ENCODE measurements around the gene NLRP14. TPM values are rescaled to one million over a fixed set of nuclear protein-coding genes. Genes with fewer than 3 reads are reported as not detected.

NLRP14 gene, protein sequence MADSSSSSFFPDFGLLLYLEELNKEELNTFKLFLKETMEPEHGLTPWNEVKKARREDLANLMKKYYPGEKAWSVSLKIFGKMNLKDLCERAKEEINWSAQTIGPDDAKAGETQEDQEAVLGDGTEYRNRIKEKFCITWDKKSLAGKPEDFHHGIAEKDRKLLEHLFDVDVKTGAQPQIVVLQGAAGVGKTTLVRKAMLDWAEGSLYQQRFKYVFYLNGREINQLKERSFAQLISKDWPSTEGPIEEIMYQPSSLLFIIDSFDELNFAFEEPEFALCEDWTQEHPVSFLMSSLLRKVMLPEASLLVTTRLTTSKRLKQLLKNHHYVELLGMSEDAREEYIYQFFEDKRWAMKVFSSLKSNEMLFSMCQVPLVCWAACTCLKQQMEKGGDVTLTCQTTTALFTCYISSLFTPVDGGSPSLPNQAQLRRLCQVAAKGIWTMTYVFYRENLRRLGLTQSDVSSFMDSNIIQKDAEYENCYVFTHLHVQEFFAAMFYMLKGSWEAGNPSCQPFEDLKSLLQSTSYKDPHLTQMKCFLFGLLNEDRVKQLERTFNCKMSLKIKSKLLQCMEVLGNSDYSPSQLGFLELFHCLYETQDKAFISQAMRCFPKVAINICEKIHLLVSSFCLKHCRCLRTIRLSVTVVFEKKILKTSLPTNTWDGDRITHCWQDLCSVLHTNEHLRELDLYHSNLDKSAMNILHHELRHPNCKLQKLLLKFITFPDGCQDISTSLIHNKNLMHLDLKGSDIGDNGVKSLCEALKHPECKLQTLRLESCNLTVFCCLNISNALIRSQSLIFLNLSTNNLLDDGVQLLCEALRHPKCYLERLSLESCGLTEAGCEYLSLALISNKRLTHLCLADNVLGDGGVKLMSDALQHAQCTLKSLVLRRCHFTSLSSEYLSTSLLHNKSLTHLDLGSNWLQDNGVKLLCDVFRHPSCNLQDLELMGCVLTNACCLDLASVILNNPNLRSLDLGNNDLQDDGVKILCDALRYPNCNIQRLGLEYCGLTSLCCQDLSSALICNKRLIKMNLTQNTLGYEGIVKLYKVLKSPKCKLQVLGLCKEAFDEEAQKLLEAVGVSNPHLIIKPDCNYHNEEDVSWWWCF
- polyA plus RNA-seq (2014; cell fraction: cytosol; rRNA removed): not detected in 2 replicates
- 0.04 TPM in 1 of 2 replicates, not detected in the other for polyA plus RNA-seq (2014; cell fraction: nucleus; rRNA removed)

DNA sequence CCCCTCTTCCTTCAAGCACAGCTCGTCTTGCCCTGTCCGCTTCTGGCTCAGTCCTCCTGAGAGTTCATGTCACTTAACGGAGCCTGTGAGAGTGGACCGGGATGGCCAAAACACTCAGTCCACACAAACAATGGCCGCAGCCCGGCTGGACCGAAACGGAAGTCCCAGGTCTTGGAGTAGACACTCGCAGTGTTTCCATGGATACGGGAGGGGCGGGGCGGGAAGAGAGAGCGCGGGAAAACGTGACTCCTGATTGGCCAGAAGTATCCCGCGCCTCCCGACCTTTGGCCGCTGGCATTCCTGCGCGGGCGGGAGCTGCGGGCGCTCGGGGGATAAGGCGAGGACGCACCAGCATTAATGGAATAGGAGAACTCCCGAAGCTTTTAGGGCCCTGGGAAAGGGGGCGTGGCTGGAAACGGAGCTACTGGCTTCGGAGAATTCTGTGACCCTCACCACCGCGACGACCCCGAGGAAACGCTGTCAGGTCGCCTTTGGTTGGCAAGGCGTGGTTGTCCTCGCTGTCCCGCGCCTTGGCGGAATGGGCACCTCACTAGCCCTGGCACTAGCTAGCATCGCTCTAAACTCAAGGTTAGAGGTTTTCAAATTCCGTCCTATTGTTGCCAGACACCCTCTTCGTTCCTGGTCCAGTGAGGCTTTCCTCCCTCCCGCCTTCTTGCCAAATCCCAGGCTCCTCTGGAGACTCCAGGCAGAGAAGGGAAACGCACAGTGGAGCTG lies at the start of gene NLRP14, which contains the start of gene ZNF214:
TSS of gene NLRP14 (plus strand) at position 297 of the 735 bp plus-strand sequence. CDS start 18,108 bp downstream, outside the sequence.
TSS of gene ZNF214 (minus strand) at position 164 of the 735 bp plus-strand sequence. CDS start 17,511 bp downstream, outside the sequence.
- DNase-seq (ENCODE audit: low spot score): peak; percentile 80

DNA sequence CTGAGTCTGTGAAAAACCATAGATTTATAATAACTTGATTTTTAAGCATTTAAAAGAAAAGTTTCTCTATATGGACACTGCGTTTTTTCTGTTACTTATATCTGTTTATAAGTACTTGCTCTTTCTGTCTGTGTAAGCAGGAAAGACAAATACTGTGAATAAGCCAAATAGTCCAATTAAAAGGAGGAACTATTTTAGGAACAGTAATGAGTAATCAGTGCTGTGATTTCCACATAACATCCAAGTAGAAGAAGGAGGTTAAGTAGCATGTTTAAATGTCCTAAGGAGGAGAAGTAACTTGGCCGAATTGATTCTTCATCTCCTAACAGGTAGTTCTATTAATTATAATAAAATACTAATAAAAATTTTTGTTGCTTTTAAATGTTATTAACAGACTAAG lies 40.9 kb upstream of the NLRP14 start:
- no peak for DNase-seq (ENCODE audit: low spot score)

DNA sequence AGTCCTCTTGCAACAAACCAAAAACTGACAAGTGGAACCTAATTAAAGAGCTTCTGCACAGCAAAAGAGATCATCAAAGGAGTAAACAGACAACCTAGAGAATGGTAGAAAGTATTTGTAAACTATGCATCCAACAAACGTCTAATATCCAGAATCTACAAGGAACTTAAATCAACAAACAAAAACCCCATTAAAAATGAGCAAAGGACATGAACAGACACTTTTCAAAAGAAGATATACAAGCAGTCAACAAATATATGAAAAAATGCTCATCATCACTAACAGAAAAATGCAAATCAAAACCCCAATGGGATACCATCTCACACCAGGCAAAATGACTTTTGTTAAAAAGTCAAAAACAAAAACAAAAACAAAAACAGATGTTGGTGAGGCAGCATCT lies 33.8 kb upstream of the NLRP14 start:
- DNase-seq (ENCODE audit: low spot score): no peak

DNA sequence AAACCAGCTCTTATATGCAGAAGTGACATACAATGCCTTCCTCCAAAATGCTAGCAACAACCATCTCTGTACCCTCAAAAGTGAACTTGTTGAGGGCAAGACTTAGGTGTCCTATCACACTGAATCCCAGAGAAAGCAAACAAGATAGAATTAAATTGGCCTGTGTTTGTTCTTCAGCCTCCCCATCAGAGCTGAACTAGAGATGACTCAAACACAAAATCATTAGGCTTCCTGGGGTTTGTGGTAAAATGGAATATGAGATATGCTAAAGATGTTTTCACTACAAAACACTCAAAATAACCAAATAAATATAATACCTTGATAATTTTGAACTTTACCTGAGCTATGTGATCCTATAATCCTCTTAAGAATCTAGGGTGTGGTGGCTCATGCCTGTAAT lies 31.8 kb upstream of the NLRP14 start:
- DNase-seq (ENCODE audit: low spot score): no peak

DNA sequence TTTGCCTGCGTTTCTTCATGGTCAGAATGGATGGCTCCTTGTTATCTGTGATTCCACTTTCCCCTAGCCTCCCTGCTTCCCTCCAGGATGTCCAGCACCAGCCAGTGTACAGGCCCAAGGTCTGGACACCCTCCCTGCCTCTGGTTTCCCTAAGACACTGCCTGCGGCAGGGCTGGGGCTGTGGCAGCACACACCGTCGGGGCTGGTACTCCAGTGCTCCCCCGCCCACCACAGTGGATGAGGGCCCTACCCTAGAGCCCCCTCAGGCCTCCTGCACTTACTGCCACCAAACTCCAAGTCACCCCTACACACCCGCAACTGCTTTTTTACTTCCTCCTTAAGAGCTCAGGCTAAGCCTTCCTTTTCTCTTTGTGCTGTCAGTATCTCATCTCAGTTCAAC lies 29.1 kb upstream of the NLRP14 start:
- DNase-seq (ENCODE audit: low spot score): no peak

DNA sequence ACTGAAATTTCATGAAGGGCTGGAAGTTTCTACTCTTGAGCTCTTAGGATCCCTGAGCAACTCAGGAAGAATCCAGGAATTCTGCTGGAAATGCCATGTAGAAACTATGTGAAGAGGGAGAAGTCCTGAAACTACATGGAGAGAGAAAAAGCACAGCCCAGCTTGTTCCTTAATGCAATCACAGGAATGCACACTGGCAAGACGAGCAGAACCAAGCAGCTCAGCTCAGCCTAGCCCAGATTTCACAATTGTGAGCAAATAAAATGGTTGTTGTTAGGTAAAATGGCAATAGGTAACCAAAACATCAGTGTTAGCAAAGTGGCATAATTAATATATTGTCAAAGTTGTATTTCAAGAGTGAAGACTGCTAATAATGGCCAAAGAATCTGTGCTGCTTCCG lies 28.3 kb upstream of the NLRP14 start:
- no peak for DNase-seq (ENCODE audit: low spot score)

DNA sequence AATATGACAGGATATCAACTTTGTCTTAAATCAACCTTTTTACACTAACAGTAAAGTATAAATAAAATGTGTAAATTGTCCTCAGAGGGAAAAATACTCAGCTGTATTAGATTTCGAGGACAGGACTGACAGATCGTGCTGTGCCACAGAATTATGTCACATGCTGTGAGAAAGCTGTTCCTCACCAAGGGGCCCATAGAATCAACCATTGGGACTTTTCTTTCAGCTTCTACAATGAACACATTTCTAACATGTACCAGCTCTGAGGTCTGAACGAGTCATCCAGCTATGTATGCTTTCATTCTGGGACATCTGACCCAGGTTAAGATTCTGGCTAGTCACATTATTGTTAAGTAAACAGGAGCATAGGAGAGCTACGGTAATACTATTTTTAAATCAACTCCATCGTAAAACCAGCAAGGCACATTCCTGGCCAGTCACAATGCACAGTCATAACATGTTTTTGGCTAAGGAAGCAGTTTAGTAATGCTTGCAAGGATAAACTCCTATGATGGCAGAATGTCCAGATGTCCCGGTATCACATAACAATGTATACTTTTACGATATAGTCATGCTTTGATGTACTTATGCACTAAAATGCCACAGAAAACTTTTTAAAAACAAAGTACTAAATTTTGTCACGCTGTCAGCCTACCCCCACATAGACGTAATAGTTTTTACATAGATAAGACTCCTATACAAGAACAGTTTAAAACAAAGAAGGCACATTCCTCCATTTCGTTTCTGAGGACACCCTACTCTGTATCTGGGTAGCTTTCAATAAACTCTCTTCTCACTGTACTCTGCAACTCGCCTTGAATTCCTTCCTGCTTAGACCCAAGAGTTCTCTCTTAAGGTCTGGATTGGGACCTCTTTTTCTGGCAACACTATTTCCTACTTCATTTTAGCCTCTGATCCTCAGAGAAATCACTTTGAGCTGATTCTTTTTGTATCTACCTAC lies 27.5 kb upstream of the NLRP14 start:
- no peak for DNase-seq (ENCODE audit: low spot score)

DNA sequence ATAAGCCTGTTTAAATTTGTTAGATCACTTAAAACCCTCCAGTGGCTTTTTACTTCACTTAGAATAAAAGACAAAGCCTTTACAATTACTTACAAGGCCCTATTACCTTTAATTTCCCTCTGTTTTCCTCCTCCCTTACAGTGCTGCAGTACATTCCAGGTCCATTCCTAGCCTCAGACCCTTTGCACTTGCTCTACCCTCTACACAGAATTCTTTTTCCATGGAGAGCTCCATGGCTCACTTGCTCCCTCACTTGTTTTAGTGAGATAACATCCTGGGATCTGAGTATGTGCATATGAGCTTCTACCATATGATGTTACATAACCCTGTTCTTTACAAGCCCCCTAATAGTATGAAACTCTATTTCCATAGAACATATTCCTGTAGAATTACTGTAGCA lies 24.6 kb upstream of the NLRP14 start:
- DNase-seq (ENCODE audit: low spot score): no peak

DNA sequence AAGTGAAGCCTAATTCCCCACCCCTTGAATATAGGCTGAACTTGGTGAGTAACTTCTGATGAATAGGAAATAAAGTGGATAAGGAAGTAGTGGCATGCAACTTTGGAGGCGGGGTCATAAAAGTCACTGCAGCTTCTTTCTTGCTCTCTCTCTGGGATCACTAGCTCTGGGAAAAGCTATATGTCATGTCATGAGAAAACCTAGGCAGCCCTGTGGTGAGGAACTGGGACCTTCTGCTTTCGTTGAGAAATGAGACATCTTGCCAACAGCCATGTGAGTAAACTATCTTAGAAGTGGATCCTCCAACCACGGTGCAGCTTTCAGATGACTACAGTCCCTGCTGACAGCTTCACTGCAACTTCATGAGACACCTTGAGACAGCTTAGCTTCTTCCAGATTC lies 15.8 kb upstream of the NLRP14 start:
- DNase-seq (ENCODE audit: low spot score): no peak

DNA sequence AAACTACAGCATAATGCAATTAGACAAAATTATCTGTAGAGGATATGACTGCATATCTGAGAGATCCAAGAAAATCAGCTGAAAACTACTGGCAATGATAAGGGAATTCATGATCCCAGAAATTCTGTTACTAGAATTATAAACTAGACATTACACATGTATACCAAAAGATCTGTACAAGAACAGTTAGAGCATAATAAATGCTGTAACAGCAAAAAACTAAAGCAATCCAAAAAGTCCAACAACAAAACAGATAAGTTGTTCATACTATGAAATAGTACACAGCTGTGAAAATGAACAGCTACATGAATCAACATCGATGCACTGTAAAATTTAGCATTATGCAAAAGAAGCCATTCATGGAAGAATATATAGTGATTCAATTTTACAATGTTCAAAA lies 6.2 kb upstream of the NLRP14 start:
- DNase-seq (ENCODE audit: low spot score): no peak

DNA sequence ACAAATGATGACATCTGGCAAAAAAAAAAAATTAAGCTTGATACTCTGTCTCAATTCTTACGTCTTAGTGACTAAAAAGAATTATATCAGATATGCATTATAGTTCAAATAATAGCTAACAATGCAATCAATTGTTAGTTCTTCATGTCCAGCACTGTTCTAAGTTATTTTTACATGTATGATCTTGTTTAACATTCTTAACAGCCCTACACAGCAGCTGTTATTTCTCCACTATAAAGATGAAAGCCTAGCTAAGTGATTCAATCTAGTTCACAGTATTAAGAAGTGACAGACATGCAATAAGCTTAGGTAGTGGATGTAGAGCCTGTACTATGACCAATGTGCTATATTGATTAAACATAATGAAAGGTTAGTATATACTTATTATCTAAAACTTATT lies 4.3 kb upstream of the NLRP14 start:
- DNase-seq (ENCODE audit: low spot score): no peak

DNA sequence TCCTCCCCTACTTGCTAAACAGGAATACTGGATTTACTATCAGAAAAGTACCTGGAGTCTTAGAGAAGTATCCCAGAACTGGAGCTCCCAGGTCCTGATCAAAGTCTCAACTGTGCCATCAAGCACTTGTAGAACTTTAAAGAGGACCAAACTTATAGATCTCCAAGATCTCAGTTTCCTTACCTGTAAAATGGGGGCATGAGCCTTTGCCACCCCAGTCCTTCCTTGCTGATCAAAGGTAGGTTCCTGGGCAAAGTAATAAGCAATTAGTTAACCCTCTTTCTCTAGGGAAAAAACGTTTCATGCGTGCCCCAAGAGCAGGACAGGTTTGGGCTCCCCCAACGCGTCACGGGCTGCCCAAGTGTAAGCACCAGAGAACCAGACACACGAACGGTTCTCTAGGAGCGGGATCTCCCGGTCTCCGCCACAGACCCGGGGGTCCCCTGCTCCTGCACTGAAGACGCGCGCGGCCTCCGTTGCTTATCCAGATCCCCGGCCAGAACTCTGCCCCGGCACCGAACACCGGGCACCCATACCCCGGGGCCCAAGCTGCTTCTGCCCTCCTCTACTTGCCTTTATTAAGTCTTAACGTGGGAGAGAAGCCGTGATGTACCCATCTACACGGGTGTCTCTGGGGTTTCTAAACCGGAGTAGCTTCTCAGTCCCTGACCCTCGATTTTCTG lies 638 bp upstream of the NLRP14 start:
- DNase-seq (ENCODE audit: low spot score): no peak

DNA sequence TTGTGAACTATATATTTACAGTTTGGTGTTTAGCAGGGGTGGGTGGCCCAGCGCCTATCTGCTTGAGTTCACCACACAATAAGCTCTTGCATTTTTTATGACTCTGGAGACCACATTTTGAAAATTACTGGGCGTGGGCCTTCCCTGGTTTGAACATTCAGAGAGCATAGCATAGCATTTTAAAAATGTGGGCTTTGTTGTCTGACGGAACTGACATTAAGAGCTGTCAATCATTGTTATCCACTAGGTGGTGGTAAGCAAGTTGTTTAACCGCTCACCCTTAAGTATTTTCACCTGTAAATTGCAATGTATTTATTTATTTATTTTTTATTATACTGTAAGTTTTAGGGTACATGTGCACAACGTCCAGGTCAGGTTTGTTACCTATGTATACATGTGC lies 1.0 kb downstream of the NLRP14 start:
- no peak for DNase-seq (ENCODE audit: low spot score)

DNA sequence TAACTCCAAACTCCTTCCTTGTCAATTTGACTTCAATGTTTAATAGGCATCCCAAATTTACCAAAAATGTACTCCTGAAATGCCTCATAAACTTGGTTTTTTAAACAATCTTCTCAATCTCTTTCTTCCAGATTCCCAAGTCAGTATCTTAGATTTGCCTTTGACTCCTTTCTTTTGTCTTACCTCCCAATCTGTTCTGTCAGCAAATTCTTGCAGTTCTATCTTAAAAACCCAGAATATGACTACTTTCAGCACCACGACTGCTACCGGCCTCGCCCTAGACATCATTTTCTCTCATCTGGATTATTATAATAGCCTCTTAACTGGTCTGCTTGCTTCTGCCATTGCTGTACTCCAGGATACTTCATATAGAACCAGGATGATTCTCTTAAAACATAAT lies 7.9 kb downstream of the NLRP14 start:
- no peak for DNase-seq (ENCODE audit: low spot score)

DNA sequence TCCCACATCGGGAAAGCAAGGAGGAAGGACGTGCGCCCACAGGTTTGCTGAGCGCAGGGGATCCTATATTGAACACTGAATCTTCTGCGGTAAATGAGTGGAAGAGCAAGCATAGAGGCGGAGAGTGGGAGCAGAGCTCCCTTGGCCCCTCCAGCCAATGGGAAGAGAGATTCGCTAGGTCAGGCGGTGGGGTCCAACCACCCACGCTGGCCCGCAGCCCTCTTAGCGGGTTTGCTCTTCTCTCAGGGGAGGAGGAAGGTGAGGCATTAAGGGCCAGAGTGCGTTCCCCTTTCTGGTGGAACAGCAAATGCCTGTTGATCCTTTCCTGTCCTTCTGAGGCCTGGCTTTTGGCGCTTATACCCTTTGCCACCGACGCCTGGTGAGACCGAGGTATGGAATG lies 10.6 kb downstream of the NLRP14 start:
- no peak for DNase-seq (ENCODE audit: low spot score)

DNA sequence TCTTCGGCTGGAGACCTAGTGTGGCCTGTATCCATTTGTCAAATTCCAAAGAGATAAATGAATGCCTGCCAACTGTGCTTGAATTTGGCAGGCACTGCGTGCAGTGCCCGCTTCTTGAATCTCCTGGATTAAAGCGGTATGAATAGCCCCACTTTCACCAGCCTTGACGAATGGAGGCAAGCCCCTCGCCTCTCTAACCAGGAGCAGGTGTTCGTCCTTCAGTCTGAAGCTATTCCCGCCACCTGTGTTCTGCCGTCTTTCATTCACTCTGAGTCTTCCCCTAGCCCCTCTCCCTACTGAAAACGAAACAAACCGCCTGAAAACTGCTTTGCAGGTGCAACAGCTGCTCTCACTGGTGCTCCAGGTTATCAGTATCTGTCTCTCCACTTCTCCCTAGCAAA lies 11.2 kb downstream of the NLRP14 start:
- no peak for DNase-seq (ENCODE audit: low spot score)

DNA sequence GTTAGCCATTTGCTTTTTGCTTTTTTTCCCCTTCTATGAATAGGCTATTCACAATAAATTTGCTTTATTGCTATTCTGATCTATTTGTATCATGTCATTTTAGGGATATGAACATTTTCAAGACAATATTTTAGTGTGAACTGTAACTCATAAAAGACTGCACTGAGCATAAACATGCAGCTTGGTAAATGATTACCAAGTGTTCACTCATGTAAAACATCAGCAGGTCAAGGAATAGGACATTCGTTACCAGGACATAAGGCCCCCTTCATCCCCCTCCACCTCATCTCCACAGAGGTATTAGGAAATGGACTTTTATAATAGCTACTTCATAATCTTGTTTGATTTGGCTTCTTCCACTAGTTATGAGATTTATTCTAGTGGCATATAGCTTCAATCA lies 12.4 kb downstream of the NLRP14 start:
- no peak for DNase-seq (ENCODE audit: low spot score)

DNA sequence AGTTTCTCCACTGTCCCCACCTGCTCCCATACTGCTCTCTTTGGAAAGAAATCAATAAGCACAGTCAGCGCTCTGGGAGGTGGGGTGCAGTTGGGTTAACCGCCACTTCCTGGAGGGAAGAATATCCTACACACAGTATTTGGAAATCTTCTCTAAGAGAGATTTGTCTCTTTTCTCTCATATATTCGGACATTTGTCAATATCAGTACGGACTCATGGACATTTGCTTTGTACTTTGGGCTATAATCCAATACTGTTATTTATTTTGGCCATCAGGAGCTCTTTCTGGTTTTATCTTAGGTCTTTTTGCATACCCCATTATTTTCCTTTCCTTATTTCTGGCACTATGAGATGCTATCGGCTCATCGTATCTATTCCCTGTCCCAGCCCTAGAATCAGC lies 13.7 kb downstream of the NLRP14 start:
- DNase-seq (ENCODE audit: low spot score): no peak

DNA sequence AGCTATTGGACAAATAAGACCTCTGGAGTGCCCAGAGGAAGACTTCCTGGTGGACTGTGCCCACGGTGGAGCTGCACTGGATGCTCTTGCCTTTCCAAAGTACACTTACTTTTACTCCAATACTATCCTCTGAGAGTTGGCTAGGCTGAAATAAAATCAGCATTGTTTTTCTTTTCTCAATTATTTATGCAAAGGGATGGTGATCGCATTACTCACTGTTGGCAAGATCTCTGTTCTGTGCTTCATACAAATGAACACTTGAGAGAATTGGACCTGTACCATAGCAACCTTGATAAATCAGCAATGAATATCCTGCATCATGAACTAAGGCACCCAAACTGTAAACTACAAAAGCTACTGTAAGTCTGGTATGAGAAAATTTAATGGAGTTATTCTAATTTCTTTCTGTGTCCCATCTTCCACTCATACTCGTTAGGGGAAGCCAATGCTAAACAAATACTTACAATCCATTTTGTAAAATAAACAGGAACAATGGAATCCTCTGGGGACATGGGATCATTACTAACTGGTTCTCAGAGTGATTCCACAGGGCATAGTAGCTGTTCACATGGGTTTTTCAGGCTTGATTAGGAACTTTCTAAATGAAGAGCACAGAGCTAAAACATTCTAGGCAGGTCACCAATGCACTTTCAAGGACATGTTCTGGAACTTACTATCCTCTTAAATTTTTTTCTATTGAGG lies 26.3 kb downstream of the NLRP14 start:
- DNase-seq (ENCODE audit: low spot score): no peak

Measured in SK-N-DZ (cell line).